NT2/D1 (cell line): ENCODE measurements around the gene PNRC2.

ENCODE experiments used
- DNase-seq: peaks from one replicate; pipeline ENCODE4 v3.0.0-alpha.2; 2011; ENCODE audit warnings: low read depth, low spot score
- H3K27me3 ChIP-seq: 2 replicates; pipeline ENCODE4 v1.6.0; 2011; ENCODE audit warnings: mild to moderate bottlenecking; ENCODE audit not compliant: insufficient read length, insufficient read depth
- H3K36me3 ChIP-seq: 2 replicates; pipeline ENCODE4 v1.6.1; 2011; ENCODE audit warnings: mild to moderate bottlenecking, low read length, mixed read lengths; ENCODE audit not compliant: insufficient read depth, insufficient read length
- H3K4me1 ChIP-seq: 2 replicates; pipeline ENCODE4 v1.5.1; 2011; ENCODE audit not compliant: insufficient read depth, insufficient read length
- H3K4me3 ChIP-seq: 2 replicates; pipeline ENCODE4 v1.5.1; 2011; ENCODE audit warnings: low read depth; ENCODE audit not compliant: insufficient read length
- H3K9ac ChIP-seq: 2 replicates; pipeline ENCODE4 v1.6.0; 2011; ENCODE audit warnings: low read depth; ENCODE audit not compliant: insufficient read length
- H3K9me3 ChIP-seq: 2 replicates; pipeline ENCODE4 v1.5.1; 2011; ENCODE audit warnings: mild to moderate bottlenecking, low read length; ENCODE audit not compliant: insufficient read depth
- SUZ12 ChIP-seq: IDR thresholded peaks from 2 replicates; pipeline ENCODE4 v1.6.1; 2011; ENCODE audit not compliant: insufficient read length, insufficient read depth; ENCODE audit errors: extremely low read depth
- YY1 ChIP-seq: IDR thresholded peaks from 2 replicates; pipeline ENCODE4 v1.6.1; 2011; ENCODE audit not compliant: insufficient read length, insufficient read depth
- ZNF274 ChIP-seq: IDR thresholded peaks from 2 replicates; pipeline ENCODE4 v1.6.1; 2011; ENCODE audit warnings: mild to moderate bottlenecking, low read depth, low read length

PNRC2 gene

DNA sequence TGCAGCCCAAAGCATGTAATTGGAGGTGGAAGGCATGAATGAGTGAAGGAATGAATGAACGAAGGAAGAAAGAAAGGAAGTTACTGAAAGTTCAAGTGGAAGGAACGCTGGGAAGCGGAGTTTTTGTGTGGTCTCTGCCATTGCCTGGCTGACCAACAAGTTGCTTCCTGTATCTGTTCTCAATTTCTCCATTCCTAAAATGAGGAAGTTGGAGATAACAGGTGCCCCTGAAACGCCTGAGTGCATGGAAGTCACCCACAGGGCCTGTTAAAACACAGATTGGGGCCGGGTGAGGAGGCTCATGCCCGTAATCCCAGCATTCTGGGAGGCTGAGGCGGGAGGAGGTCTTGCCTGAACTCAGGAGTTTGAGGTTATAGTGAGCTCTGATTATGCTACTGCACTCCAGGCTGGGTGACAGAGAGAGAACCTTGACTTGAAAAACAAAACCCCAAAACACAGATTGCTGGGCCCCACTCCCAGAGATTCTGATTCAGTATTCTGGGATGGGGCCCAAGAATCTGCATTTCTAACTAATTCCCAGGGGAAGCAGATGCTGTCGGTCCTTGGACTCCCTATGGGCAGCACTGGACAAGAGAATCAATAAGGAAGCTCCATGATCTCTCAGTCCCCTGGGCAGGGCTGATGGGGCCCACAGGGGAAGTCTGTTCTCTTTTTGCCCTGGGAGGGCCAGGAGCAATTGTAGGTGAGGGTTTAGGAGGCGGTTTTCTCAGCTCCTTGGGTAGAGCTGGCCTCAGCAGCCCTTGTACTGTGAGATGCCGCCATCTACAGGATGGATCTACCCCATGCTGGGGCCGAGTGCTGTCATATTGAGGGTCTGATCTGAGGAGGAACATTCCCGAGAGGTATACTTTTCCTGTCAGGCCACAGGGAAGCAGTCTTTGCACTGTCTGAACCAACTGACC is 43.2 kb upstream of the PNRC2 start:
- Histone ChIP-seq H3K4me1 (peaks cover 4% of the 10 kb centered on the region), H3K36me3 (no peaks in the 10 kb centered on the region), H3K4me3 (no peak overlapping the region), H3K27me3 (no peaks in the 10 kb centered on the region), H3K9me3 (peaks cover 4% of the 10 kb centered on the region; the same call in 1 of the 2 replicates), H3K9ac (no peak overlapping the region)
- TF ChIP-seq SUZ12 (no peak), YY1 (no peak), ZNF274 (no peak)
- peak; percentile 66 for DNase-seq

DNA sequence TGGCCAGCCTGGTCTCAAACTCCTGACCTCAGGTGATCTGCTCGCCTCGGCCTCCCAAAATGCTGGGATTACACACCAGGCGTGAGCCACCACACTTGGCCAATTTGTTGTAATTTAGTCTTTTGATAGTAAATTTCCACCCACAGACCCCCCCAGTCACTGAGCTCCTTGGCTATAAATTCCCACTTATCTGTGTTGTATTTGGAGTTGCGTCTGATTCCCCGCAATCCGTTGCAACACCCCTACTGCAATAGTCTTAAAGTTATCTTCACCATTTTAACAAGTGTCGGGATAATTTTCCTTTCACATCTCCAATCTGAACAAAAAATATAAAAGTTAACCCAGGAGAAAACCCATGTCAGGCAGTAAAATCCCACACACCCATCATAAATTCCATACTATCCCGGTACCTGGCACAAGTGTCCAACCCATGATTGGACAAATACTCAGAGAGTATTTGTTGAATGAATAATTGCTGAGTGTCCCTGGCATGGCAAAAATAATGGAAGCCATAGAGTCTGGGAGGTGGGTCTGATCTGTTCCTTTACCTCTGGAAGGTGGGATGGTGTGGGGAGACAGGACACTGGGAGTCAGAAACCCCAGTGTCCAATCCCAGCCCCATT is 37.2 kb upstream of the PNRC2 start:
- Histone ChIP-seq H3K4me3 (no peak overlapping the region), H3K36me3 (no peaks in the 10 kb centered on the region), H3K9me3 (peaks cover 4% of the 10 kb centered on the region; the same call in 1 of the 2 replicates), H3K4me1 (no peaks in the 10 kb centered on the region), H3K27me3 (no peaks in the 10 kb centered on the region), H3K9ac (no peak overlapping the region)
- DNase-seq = no peak
- TF ChIP-seq YY1 (no peak), ZNF274 (no peak), SUZ12 (no peak)

DNA sequence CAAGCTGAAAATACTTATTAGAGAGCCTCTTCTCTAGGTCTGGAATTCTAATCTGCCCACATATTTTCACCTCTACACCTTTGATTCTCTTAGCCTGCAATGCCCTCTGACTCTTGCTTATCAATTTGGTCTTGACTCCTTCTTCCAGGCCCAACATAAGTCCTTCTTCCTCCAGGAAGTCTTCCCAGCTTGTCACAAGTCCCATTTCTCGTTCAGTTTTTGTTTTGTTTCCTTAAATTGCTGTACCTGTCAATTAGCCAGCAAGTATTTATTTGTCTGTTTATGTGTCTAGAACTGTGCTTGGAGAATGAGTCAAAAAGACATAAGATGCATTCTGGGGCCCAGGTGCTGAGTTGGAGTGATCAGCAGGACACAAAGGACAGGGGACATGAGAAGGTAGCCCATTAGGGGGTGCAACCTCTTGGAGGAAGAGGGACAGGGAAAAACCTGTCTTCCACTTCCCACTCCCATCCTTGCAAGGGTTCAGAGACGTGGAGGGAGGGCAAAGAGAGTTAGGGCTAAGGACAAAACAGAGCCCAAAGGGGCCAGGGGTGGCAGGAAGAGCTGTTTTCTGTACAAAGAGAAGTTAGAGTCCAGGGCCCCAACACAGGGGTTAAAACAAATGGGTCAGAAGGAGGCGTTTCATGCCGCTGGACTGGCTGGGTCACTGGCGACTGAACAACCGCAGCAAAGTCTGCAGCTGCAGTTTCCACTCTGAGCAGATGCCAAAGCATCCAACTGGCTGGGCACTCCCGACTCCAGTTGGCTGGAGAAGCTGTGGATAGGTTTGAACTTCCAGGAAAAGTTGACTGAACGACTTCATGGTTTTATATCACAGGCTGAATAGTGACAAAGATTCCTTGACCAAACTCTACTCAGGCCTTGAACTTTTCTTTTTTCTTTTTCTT is 35.8 kb upstream of the PNRC2 start:
- H3K4me1 ChIP-seq = no peaks in the 10 kb centered on the region
- no peaks in the 10 kb centered on the region for H3K27me3 ChIP-seq
- H3K4me3 ChIP-seq = no peak overlapping the region
- no peak for DNase-seq
- peaks cover 4% of the 10 kb centered on the region; the same call in 1 of the 2 replicates for H3K9me3 ChIP-seq
- no peak overlapping the region for H3K9ac ChIP-seq
- no peak for TF ChIP-seq YY1
- no peak for TF ChIP-seq SUZ12
- no peak for TF ChIP-seq ZNF274
- H3K36me3 ChIP-seq = no peaks in the 10 kb centered on the region

DNA sequence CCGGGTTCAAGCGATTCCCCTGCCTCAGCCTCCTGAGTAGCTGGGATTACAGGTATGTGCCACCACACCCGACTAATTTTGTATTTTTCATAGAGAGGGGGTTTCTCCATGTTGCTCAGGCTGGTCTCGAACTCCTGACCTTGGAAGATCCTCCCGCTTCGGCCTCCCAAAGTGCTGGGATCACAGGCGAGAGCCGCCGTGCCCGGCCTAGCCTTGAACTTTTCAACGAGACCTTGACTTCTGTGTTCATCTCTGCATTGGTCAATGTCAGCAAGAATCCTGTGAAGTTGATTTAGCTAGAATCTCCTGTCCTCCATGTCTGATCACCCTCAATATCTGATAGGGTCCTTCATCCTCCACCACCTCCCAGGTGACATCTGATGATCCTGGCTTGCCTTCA is 35.0 kb upstream of the PNRC2 start:
- no peaks in the 10 kb centered on the region for H3K36me3 ChIP-seq
- TF ChIP-seq ZNF274 (no peak), SUZ12 (no peak), YY1 (no peak)
- H3K4me3 ChIP-seq = no peak overlapping the region
- peaks cover 4% of the 10 kb centered on the region; the same call in 1 of the 2 replicates for H3K9me3 ChIP-seq
- H3K4me1 ChIP-seq = no peaks in the 10 kb centered on the region
- no peak overlapping the region for H3K9ac ChIP-seq
- no peaks in the 10 kb centered on the region for H3K27me3 ChIP-seq
- DNase-seq = no peak

DNA sequence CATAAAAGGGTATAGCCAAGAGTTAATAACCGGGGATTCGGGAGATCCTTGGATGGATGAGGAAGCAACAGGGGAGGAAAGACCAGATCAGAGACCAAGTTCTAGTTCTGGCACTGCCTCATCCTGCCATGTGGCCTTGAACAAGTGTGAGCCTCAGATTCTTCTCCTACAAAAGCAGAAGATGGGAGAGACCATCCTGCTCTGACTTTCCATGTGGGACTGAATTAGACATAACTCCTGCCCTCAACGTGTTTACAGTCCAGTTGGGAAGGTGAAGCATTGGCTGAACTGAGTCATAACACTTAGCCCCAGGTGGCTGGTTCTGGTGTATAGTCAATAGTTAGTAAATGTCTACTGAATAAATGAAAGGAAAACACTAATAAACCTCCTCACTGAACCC is 34.3 kb upstream of the PNRC2 start:
- TF ChIP-seq YY1 (no peak), ZNF274 (no peak), SUZ12 (no peak)
- no peak overlapping the region for H3K9ac ChIP-seq
- no peak overlapping the region for H3K4me3 ChIP-seq
- H3K9me3 ChIP-seq = peaks cover 4% of the 10 kb centered on the region; the same call in 1 of the 2 replicates
- H3K4me1 ChIP-seq = no peaks in the 10 kb centered on the region
- H3K27me3 ChIP-seq = no peaks in the 10 kb centered on the region
- DNase-seq = no peak
- no peaks in the 10 kb centered on the region for H3K36me3 ChIP-seq

DNA sequence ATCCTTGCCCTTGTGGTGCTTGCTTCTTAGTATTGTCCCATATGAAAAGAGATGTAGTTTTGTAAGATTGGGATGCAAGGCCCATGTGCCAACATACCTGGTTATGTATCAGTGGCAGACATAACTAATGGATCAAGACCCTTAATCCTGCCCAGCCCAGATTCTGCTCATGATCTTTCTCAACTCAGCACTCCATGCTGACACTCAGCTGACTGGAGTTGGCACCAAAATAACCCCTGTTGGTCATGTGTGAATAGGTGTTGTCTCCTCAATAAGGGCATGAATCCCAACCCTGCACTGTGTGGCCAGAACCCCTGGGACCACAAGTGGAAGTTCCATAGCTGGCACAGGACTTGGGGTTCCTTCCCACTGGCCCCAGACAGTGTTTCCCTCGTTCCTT is 32.5 kb upstream of the PNRC2 start:
- Histone ChIP-seq H3K9ac (no peak overlapping the region), H3K9me3 (peaks cover 4% of the 10 kb centered on the region; the same call in 1 of the 2 replicates), H3K36me3 (no peaks in the 10 kb centered on the region), H3K4me3 (no peak overlapping the region), H3K27me3 (no peaks in the 10 kb centered on the region), H3K4me1 (no peaks in the 10 kb centered on the region)
- TF ChIP-seq SUZ12 (no peak), YY1 (no peak), ZNF274 (no peak)
- no peak for DNase-seq

DNA sequence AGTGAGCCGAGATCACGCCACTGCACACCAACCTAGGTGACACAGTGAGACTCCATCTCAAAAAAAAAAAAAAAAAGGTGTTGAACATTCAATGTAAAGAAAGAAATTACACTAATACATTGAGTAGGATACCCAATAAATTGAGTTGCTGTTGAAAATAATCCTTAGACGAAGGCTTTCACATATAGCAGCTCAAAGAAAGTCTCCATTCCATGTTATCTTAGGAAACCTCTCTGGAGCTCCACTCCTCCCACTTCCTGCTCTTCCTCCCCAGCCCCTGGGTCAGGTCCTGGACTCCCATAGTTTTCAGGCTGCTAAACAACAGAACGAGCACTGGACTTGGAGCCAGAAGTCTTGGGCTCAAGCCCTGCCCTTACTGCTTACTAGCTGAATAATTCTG is 30.8 kb upstream of the PNRC2 start:
- DNase-seq = no peak
- Histone ChIP-seq H3K9me3 (peaks cover 4% of the 10 kb centered on the region; the same call in 1 of the 2 replicates), H3K36me3 (no peaks in the 10 kb centered on the region), H3K4me1 (no peaks in the 10 kb centered on the region), H3K4me3 (no peak overlapping the region), H3K9ac (no peak overlapping the region), H3K27me3 (no peaks in the 10 kb centered on the region)
- TF ChIP-seq SUZ12 (no peak), YY1 (no peak), ZNF274 (no peak)
